HG03457 (cell line): ENCODE data around the gene USH2A.

Experiments used
- ATAC-seq: cut with Tn5 transposase; IDR thresholded peaks from one replicate; pipeline ENCODE4 v1.9.1; 2021; ENCODE audit warnings: moderate number of reproducible peaks; ENCODE audit not compliant: unreplicated experiment

Gene USH2A

GRCh38 chr1:216285052-216285451 lies 138.2 kb downstream of the USH2A start:
- no peak for ATAC-seq

GRCh38 chr1:216281757-216282156 lies 141.5 kb downstream of the USH2A start:
- ATAC-seq = no peak

- ATAC-seq = no peak
Measured at GRCh38 chr1:216270086-216270773, 153.0 kb downstream of the USH2A start.

DNA sequence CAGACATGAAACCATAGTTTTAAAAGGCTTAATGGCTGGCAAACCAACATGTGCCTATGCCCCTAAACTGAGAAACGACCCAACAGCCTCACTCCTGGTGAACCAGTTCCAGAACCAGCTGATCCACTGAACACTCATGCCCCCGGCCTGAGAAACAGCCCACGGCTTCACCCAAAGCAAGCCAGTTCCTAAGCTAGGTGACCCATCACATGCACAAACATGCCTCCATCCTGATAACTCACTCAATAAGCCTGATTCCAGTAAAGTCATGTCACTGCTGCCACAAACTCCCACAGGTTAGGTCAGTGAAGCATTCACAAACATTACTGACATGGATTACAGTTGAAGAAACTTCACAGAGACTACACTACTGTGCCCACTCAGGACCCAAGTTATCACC lies 161.6 kb downstream of the USH2A start:
- no peak for ATAC-seq

GRCh38 chr1:216258856-216259255 lies 164.4 kb downstream of the USH2A start:
- ATAC-seq = no peak

DNA sequence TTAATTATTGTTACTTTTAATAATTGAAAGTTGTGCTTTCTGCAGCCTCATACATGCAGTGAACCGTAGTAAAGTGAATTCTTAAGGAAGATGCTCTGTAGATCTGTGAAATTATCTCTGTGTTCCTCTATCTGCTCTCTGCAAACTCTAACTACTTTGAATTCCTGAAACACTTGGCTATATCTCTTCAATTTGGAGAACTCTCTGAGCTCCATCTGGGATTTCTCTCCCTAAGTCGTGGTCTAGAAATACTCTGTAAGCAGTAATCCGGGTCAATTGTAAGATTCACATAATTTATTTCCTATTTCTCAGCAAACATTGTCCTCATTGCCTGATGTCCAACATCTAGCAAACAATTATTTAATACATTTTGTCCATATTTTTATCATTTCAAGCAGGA lies 164.9 kb downstream of the USH2A start:
- ATAC-seq = no peak

DNA sequence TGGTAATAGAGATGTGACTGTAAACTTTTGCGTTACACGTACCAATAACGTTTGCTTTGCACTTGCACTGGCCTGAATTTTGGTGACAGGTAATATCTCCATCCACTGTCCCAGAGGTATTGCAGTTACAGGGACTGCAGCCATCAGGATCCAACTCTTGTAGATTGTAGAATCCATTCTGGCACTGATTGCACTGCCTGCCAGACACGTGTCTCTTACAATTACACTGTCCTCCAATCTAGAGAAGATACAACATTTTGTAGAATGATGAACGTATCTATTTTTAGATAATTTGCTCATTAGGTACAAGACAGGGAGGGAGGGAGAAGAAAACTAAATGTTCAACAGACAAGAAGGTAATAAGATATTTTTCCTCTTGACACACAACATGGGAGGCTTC lies 172.4 kb downstream of the USH2A start:
- no peak for ATAC-seq

GRCh38 chr1:216248628-216249027 lies 174.6 kb downstream of the USH2A start:
- no peak for ATAC-seq

GRCh38 chr1:216247937-216248336 lies 175.3 kb downstream of the USH2A start:
- no peak for ATAC-seq

- no peak for ATAC-seq
Measured at GRCh38 chr1:216246577-216247203, 176.6 kb downstream of the USH2A start.

DNA sequence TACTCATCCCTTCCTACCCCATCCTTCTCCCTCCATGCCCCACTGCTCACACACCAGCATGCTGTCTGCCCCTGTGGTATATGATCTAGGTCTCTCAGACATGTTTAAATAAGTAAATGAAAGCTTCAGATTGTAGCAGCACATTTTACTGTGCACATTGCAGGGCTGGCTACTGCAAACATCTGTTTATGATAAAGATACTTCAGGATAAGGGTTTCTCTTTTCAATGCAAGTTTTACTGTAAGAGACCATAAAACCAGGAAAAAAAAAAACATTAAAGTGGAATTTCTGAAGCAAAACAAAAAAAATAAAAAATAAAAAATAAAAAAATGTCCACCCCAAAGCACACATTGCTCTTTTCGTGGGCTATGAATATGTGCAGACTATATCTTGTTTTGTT lies 184.4 kb downstream of the USH2A start:
- no peak for ATAC-seq

GRCh38 chr1:216237927-216238542 lies 185.2 kb downstream of the USH2A start:
- no peak for ATAC-seq

GRCh38 chr1:216224233-216224632 lies 199.0 kb downstream of the USH2A start:
- no peak for ATAC-seq

- no peak for ATAC-seq
Measured at GRCh38 chr1:216223486-216223885, 199.8 kb downstream of the USH2A start.

- ATAC-seq = no peak
Measured at GRCh38 chr1:216222288-216222687, 201.0 kb downstream of the USH2A start.

DNA sequence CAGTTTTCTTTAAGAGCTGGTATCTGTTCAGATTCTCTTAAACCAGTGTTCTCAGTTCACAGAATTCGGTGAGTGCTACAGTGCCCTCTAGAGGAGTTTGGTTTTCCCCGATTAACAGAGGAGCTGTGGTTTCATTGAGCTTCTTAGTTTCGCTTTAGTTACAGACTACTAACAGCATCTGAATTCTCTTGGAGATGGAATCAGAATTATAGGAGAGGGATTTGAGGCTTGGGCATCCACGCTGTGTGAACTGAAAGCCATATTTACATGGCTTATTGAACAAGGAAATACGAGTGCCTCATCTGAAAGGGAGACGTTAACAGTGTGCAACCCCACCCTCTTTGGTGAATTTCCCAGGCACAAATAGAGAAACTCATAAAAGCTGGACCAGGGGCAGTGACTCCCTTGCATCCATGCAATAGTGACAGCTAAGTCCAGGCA lies 202.0 kb downstream of the USH2A start:
- peak; percentile 98 for ATAC-seq

GRCh38 chr1:216216305-216216704 lies 206.9 kb downstream of the USH2A start:
- no peak for ATAC-seq

- no peak for ATAC-seq
Measured at GRCh38 chr1:216215169-216215568, 208.1 kb downstream of the USH2A start.

DNA sequence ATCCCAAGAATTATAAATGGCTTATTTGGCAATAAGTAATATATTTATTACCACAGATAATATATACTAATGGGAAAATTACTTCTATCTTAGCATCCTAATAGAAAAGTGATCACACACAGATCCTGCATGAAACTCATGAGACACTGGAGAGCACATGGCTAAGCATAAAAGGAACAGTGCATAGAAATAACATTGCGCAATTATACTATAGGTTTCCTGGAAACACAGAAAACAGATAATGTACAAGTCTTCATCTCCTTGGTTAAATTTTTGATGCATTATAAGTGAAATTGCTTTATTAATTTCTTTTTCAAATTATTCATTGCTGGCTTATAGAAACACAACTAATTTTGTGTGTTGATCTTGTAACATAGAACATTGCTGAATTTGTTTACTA lies 210.4 kb downstream of the USH2A start:
- no peak for ATAC-seq

DNA sequence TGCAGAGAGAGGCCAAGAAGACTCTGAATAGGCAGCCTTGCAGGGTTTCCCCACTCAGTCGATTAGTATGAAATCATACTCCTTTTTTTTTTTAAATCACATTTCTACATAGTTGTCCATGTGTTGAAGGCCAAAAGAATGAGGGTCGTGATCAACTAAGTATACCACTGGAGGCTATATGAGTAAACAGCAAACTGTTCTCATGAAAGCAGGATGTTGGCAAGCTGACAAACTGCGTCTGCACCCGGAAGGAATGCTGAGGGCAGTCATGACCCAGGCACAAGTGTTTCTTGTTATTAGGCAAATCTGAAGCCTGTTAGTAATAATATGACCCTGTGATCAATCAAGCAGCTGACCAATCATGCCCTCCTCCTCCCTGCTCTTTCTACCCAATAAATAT lies 213.2 kb downstream of the USH2A start:
- no peak for ATAC-seq

DNA sequence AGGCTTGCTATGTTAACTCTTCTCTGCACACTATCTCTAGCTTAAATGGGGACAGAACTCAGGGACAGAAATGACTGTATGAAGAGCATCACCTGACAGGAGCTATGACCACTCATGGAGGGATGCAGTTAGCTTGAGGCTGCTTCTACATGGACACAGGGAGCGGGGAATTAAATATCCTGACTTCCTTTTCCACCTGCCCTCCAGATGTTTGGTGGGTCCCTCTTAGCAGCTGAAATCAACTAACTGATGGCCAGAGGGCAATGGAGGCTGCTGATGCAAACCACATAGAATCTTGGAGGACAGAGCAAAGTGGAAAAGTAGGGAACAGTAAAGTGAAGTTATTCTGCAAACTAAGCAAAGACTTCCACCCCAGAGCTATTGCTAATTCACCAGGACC lies 214.1 kb downstream of the USH2A start:
- no peak for ATAC-seq

DNA sequence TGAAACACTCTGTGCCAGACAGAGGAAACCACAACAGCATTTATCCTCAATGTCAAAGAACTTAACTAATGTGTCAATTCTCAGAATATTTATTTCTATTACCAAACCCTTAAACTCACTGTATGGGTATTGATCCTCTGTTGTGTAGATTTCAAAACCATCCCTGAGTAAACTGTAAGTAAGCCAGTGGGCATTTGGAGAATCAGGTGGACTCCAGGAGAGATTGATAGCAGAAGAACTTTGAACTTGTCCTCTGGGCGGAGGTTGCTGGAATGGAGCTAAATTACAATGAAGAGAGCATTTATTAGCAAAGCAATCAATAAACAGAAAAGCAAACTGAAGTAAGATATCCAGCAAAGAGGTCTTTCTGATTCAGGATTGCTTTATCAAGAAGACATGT lies 216.1 kb downstream of the USH2A start:
- no peak for ATAC-seq
